Psoas muscle (tissue), 8 donors: ENCODE results near the gene CCDC12. TPM values are rescaled to one million over a fixed set of nuclear protein-coding genes. Genes with fewer than 3 reads are reported as not detected.
A peak's percentile ranks its signal among the peaks of the same experiment; 100 is the strongest.

Source experiments
- ATAC-seq, 4 donors: fragments of 200-7000 bp; cut with Tn5 transposase; one replicate each; pipeline ENCODE4 v1.9.1; 2020; ENCODE audit warnings: moderate library complexity in 3 of 4, mild to moderate bottlenecking in 2 of 4
- DNase-seq, 2 donors: peaks; one replicate each; pipeline ENCODE4 v3.0.0-alpha.2; 2020
- H3K27ac ChIP-seq: fragments of 200-600 bp; one replicate; pipeline ENCODE4 v1.8.0; 2022
- H3K27me3 ChIP-seq, 3 donors: fragments of 200-600 bp in 1 of 3; one replicate each; pipeline versions ENCODE4 v1.6.1 to v1.8.0; 2013 to 2022; ENCODE audit warnings: low read length in 2 of 3, mild to moderate bottlenecking in 2 of 3, moderate library complexity in 1 of 3; ENCODE audit not compliant: insufficient read depth in 3 of 3
- H3K36me3 ChIP-seq, 2 donors: fragments of 200-600 bp in 1 of 2; one replicate each; pipeline versions ENCODE4 v1.6.1 to v1.8.0; 2013 to 2022; ENCODE audit warnings: low read depth in 1 of 2, mild to moderate bottlenecking in 1 of 2, moderate library complexity in 1 of 2; ENCODE audit not compliant: insufficient read depth in 1 of 2
- H3K4me1 ChIP-seq: fragments of 200-600 bp; one replicate; pipeline ENCODE4 v1.8.0; 2022
- H3K4me3 ChIP-seq: fragments of 200-600 bp; one replicate; pipeline ENCODE4 v1.8.0; 2022; ENCODE audit warnings: mild to moderate bottlenecking
- H3K9me3 ChIP-seq: fragments of 200-600 bp; one replicate; pipeline ENCODE4 v1.8.0; 2022
- WGBS, 3 donors: extraction: QIAGEN DNeasy Blood & Tissue Kit; methylation state at CpG; one replicate each; pipeline versions ENCODE4 v1.1.6 to v1.1.7; 2013; 5-methylcytosine and 5-hydroxymethylcytosine counted together
- intact Hi-C, 2 donors: fragments of 100-400 bp; cut with DNase I; formaldehyde crosslinking; loops; one replicate each; pipeline versions ENCODE4 v1.11.0 to v1.14.2; 2022
- polyA plus RNA-seq, 3 donors: library from polyadenylated mRNA; stranded (reverse); fragments of 200-250 nt; gene quantifications; one replicate each; pipeline ENCODE4 v1.2.3, GENCODE V29; 2013
- total RNA-seq, 4 donors: library from RNA; stranded (reverse); fragmentation: NEBNext Ultra II Directional in 2 of 4; extraction: Animal tissue kit (Norgen Biotek cat#: 25700) in 2 of 4; gene quantifications; one replicate each; pipeline versions ENCODE4 v1.2.1 to v1.2.4, GENCODE V29; 2021 to 2023
- TF ChIP-seq, protein P1 (sequence below): fragments of 200-600 bp; IDR thresholded peaks from one replicate; pipeline ENCODE4 v1.8.0; 2022; ENCODE audit warnings: antibody characterized with exemption
- donor health status: healthy with polysubstance abuse.
- donor health status: DM: no; HTN: no; CAD: no; lungs with moderate emphysema.
- donor health status: Bipolar disorder and iron deficiency.
- donor health status: healthy.
- donor health status: DM: yes; HTN: yes; CAD: no.
- donor health status: DM: no; HTN: no; CAD: no.
- donor health status: DM: no; HTN: no; CAD: no.
- donor health status: DM: yes; HTN: yes; CAD: no.

The CCDC12 gene
- total and polyA plus RNA-seq, 7 donors = 25.1 to 69.8 (median 36.4) TPM

DNA sequence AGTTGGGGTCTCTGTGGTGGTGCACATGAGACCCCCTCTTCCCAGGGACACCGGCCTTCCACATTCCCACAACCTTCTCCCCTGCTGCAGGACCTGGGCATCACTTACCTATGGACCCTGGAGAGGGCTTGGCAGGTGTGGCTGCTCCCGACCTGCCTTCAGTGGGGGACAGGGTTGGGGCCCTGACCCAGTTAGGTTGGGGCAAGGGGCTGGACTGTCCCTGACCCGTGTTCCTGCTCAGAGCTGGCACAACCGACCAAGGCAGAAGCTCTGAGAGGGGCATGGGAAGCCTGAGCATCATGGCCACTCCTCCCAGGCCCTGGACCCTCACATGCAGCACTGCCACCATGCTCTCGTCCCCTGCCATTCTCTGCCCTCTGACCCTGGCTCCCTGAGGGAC, 9.0 kb upstream of the CCDC12 start:
- WGBS, 3 donors = 83 to 98% (median 95%) methylated on average over 5 of the region's 5 CpGs
- intact Hi-C loops = no loop called here
- no peaks in the 10 kb centered on the region for H3K27me3 ChIP-seq
- no peak for ATAC-seq
- no peaks in the 10 kb centered on the region for H3K9me3 ChIP-seq
- TF ChIP-seq, protein P1, sequence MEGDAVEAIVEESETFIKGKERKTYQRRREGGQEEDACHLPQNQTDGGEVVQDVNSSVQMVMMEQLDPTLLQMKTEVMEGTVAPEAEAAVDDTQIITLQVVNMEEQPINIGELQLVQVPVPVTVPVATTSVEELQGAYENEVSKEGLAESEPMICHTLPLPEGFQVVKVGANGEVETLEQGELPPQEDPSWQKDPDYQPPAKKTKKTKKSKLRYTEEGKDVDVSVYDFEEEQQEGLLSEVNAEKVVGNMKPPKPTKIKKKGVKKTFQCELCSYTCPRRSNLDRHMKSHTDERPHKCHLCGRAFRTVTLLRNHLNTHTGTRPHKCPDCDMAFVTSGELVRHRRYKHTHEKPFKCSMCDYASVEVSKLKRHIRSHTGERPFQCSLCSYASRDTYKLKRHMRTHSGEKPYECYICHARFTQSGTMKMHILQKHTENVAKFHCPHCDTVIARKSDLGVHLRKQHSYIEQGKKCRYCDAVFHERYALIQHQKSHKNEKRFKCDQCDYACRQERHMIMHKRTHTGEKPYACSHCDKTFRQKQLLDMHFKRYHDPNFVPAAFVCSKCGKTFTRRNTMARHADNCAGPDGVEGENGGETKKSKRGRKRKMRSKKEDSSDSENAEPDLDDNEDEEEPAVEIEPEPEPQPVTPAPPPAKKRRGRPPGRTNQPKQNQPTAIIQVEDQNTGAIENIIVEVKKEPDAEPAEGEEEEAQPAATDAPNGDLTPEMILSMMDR = no peak
- H3K4me1 ChIP-seq = no peaks in the 10 kb centered on the region
- H3K36me3 ChIP-seq = no peaks in the 10 kb centered on the region
- no peak overlapping the region for H3K4me3 ChIP-seq
- DNase-seq = peak; percentile 4 to 36
- H3K27ac ChIP-seq = no peak overlapping the region

DNA sequence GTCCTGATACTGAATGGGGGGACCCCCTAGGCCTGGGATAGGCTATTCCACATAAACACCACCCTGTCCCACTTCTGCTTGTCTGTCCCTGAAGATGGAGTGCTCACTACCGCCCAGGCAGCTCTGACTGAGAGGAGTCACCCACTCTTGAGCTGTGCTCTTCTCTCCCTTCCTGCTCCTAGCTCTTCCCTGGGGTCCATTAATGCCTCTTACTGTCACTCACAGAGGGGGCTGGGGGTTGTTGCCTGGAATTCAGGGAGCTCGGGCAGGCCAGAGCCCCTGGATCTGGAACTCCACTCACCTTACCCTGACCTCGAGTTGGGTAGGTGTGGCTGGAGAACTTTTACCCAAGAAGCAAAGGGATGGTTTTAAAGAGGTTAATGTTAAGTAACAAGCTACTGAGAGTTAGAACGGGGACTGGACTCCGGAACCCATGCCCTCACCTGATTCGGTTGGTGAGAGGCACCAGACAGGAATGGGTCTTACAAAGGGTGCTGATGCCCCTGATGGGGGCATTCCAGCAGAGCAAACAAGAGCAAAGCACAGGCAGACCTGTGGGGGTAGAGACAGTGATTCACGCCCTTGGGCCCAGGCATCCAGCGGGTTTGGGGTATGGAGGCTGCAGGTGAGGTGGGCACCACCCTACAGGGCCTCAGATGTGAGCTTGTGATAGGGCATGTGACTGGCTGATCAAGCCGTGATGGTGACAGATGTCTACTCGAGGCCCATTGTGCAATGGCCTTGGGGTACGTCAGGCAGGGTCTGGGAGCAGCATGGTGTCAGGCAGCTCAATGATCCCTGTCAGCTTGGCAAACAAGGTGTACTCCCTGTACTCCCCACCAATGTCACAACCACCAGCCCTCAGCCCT, 8.3 kb upstream of the CCDC12 start:
- DNase-seq (peak; percentile 2 to 36), ATAC-seq (no peak)
- TF ChIP-seq, protein P1 = no peak
- H3K4me3 ChIP-seq = no peak overlapping the region
- WGBS, 3 donors = 86 to 94% (median 89%) methylated on average over 11 of the region's 11 CpGs
- no peak overlapping the region for H3K27ac ChIP-seq
- no peaks in the 10 kb centered on the region for H3K36me3 ChIP-seq
- no peaks in the 10 kb centered on the region for H3K4me1 ChIP-seq
- no peaks in the 10 kb centered on the region for H3K9me3 ChIP-seq
- intact Hi-C loops = no loop called here
- no peaks in the 10 kb centered on the region for H3K27me3 ChIP-seq

DNA sequence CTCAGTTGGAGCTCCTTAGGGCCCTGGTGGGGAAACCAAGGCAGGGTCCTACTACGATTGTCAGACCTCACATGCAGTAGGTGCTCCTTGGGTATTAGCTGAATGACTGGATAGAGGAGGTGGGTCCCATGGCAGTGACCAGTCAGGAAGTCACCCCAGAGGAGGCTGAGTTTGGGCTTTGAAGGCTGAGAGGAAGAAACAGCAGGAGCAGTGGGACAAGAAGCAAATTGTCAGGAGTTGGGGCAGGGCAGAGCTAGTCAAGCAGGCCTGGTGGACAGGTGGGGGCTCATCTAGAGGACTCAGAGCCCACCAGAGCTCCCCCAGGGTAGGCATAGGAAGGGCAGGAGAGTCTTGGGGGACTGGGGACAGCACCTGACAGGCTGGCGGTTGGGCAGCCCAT, 6.0 kb upstream of the CCDC12 start:
- H3K9me3 ChIP-seq = no peaks in the 10 kb centered on the region
- intact Hi-C loops = no loop called here
- 83 to 89% (median 84%) methylated on average over 2 of the region's 2 CpGs for WGBS, 3 donors
- H3K36me3 ChIP-seq = no peaks in the 10 kb centered on the region
- no peak for DNase-seq
- H3K27ac ChIP-seq = no peak overlapping the region
- peaks cover 6% of the 10 kb centered on the region for H3K4me1 ChIP-seq
- no peak overlapping the region for H3K4me3 ChIP-seq
- no peak for ATAC-seq
- no peaks in the 10 kb centered on the region for H3K27me3 ChIP-seq
- TF ChIP-seq, protein P1 = no peak

DNA sequence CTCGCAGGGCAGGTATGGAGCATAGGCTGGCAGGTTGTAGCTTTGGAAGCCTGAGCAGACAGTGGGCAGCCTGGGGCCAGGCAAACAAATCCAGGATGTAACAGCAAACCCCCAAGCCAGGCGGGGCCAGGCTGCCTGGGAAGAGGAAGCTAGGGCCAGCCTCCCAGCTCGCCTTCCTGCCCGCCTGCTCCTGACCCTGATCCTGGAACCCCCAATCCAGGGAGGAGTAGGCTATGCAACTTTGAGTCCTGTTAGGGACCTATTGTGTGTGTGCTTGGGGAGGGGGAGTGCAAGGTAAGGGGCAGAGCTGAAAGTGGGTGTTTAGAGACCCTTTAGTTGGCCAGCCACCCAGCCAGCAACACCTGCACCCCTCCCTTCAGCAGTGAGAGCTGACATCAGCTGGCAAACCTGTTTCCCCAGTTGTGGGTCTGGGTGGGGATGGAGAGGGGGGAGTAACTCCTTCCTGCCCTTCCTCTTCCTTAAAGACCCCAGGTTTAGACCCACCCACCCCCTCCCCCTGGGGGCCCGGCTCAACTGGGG, 5.5 kb upstream of the CCDC12 start:
- peak; percentile 30 to 53 for DNase-seq
- WGBS, 3 donors = 51 to 67% (median 62%) methylated on average over 4 to 5 of the region's 5 CpGs
- no peak for ATAC-seq
- no peaks in the 10 kb centered on the region for H3K36me3 ChIP-seq
- H3K9me3 ChIP-seq = no peaks in the 10 kb centered on the region
- TF ChIP-seq, protein P1 = no peak
- peaks cover 6% of the 10 kb centered on the region for H3K4me1 ChIP-seq
- peak overlapping the region; percentile 44 for H3K4me3 ChIP-seq
- H3K27me3 ChIP-seq = no peaks in the 10 kb centered on the region
- no peak overlapping the region for H3K27ac ChIP-seq
- intact Hi-C loops = no loop called here
